GM12878 (cell line): ENCODE results near the gene AP4S1. TPM values are rescaled to one million over a fixed set of nuclear protein-coding genes. Genes with fewer than 3 reads are reported as not detected.

Experiments used
- ATAC-seq: fragments of 200-7000 bp; cut with Tn5 transposase; 3 replicates; pipeline ENCODE4 v1.9.1; 2020; ENCODE audit warnings: mild to moderate bottlenecking, moderate library complexity
- BruUV-seq: library from RNA; stranded (reverse); fragments of 400-500 nt; replicated peaks from 2 replicates; lab custom pipeline; 2021; lab: Mats Ljungman, UMichigan
- CTCF ChIA-PET: fragments of 300-600 bp; sonication (Branson Sonifier 250); formaldehyde crosslinking; extraction: SDS; loops from one replicate; lab custom pipeline; 2021; ENCODE audit warnings: inconsistent platforms; lab: Yijun Ruan, JAX
- POLR2A ChIA-PET: fragments of 350-600 bp; formaldehyde crosslinking; extraction: SDS; loops from one replicate; lab custom pipeline; 2021; ENCODE audit warnings: inconsistent platforms; lab: Charles Lee
- RAD21 ChIA-PET: fragments of 300-600 bp; sonication (Branson Sonifier 250); formaldehyde crosslinking; loops from one replicate; lab custom pipeline; 2023; ENCODE audit warnings: antibody characterized with exemption; ENCODE audit not compliant: unreplicated experiment; lab: Charles Lee
- SMC1A ChIA-PET: fragments of 300-600 bp; sonication (Branson Sonifier 250); formaldehyde crosslinking; loops from one replicate; lab custom pipeline; 2023; ENCODE audit not compliant: unreplicated experiment, uncharacterized antibody; lab: Charles Lee
- DNase-seq: peaks from one replicate; pipeline ENCODE4 v3.0.0-alpha.2; 2011; ENCODE audit warnings: low read depth, low spot score
- FAIRE-seq: peaks from 3 replicates; lab custom pipeline; 2011; peaks lifted over from hg19 to GRCh38; lab: Jason Lieb, UNC
- H2AFZ ChIP-seq: 2 replicates; pipeline ENCODE4 v1.6.0; 2011; ENCODE audit warnings: low read depth, low read length, control low read depth; ENCODE audit not compliant: control insufficient read depth
- H3K27ac ChIP-seq: 2 replicates; pipeline ENCODE4 v1.5.1; 2011; ENCODE audit warnings: control low read depth; ENCODE audit not compliant: control insufficient read depth, insufficient read depth
- H3K27me3 ChIP-seq, 2 experiments: replicated peaks in 1 of 2; 2 replicates each; pipeline versions ENCODE4 v1.6.0 to v1.6.1; 2011; ENCODE audit warnings: low read length in 1 of 2; ENCODE audit not compliant: control insufficient read depth in 2 of 2, insufficient read depth in 2 of 2
- H3K36me3 ChIP-seq, 2 experiments: 2 replicates each; pipeline ENCODE4 v1.5.1; 2011; ENCODE audit warnings: low read length in 1 of 2; ENCODE audit not compliant: control insufficient read depth in 2 of 2, insufficient read depth in 2 of 2
- H3K4me1 ChIP-seq: 2 replicates; pipeline ENCODE4 v1.6.1; 2011; ENCODE audit warnings: mild to moderate bottlenecking, low read length, moderate library complexity, mixed read lengths; ENCODE audit not compliant: control insufficient read depth, insufficient read depth
- H3K4me2 ChIP-seq: 2 replicates; pipeline ENCODE4 v1.6.0; 2011; ENCODE audit warnings: control low read depth; ENCODE audit not compliant: control insufficient read depth, insufficient read depth
- H3K4me3 ChIP-seq: fragments of 200-600 bp; sonication (generic); 2 replicates; pipeline ENCODE4 v1.5.1; 2016
- H3K79me2 ChIP-seq: 2 replicates; pipeline ENCODE4 v1.6.0; 2011; ENCODE audit warnings: low read length; ENCODE audit not compliant: control insufficient read depth, insufficient read depth
- H3K9ac ChIP-seq: 2 replicates; pipeline ENCODE4 v1.8.0; 2011; ENCODE audit warnings: low read length, control low read depth, mixed read lengths; ENCODE audit not compliant: control insufficient read depth, insufficient read depth
- H3K9me3 ChIP-seq: replicated peaks from 3 replicates; pipeline ENCODE4 v1.5.1; 2011; ENCODE audit warnings: mild to moderate bottlenecking, low read length; ENCODE audit not compliant: control insufficient read depth, insufficient read depth
- H4K20me1 ChIP-seq: 2 replicates; pipeline ENCODE4 v1.6.0; 2011; ENCODE audit not compliant: control insufficient read depth, insufficient read depth
- CBX3 ChIP-seq: fragments of 200-600 bp; sonication (generic); IDR thresholded peaks from 2 replicates; pipeline ENCODE4 v1.6.1; 2016; ENCODE audit warnings: low read depth, borderline replicate concordance
- HDAC6 ChIP-seq: fragments of 200-600 bp; sonication (generic); IDR thresholded peaks from one replicate; pipeline ENCODE4 v1.8.0; 2017; ENCODE audit warnings: antibody characterized with exemption; ENCODE audit not compliant: unreplicated experiment
- JUNB ChIP-seq: IDR thresholded peaks from 2 replicates; pipeline ENCODE4 v1.6.1; 2016; ENCODE audit warnings: antibody characterized with exemption, mild to moderate bottlenecking
- JUND ChIP-seq: IDR thresholded peaks from 2 replicates; pipeline ENCODE4 v1.6.1; 2012; ENCODE audit warnings: low read depth, mild to moderate bottlenecking, low read length, improper control_type of control experiment, moderate library complexity
- NFXL1 ChIP-seq: fragments of 450-650 bp; IDR thresholded peaks from 2 replicates; pipeline ENCODE4 v1.6.1; 2017; ENCODE audit warnings: antibody characterized with exemption, mild to moderate bottlenecking, borderline replicate concordance
- NRF1 ChIP-seq: conservative IDR thresholded peaks from 2 replicates; pipeline ENCODE4 v1.6.1; 2011; ENCODE audit warnings: mild to moderate bottlenecking, low read depth, low read length, improper control_type of control experiment
- PAX8 ChIP-seq: fragments of 450-650 bp; IDR thresholded peaks from 2 replicates; pipeline ENCODE4 v1.6.1; 2017; ENCODE audit warnings: mild to moderate bottlenecking, moderate library complexity
- TCF12 ChIP-seq: IDR thresholded peaks from 2 replicates; pipeline ENCODE4 v1.6.1; 2011; ENCODE audit warnings: low read depth, mild to moderate bottlenecking, low read length
- ZNF207 ChIP-seq: fragments of 450-650 bp; IDR thresholded peaks from 2 replicates; pipeline ENCODE4 v1.6.1; 2014; ENCODE audit warnings: antibody characterized with exemption, mild to moderate bottlenecking, borderline replicate concordance
- WGBS: methylation state at CpG from one replicate; pipeline ENCODE4 v1.1.6; 2016; ENCODE audit warnings: low lambda C conversion rate; ENCODE audit not compliant: insufficient replicate concordance, insufficient coverage; ENCODE audit errors: missing lambda C conversion rate; 5-methylcytosine and 5-hydroxymethylcytosine counted together
- in situ Hi-C: fragments of 300-500 bp; cut with MboI; formaldehyde crosslinking; loops from 9 replicates; pipeline ENCODE4 v1.14.3; 2018; ENCODE audit warnings: mixed read lengths
- intact Hi-C: fragments of 100-400 bp; cut with micrococcal nuclease; formaldehyde crosslinking; loops from one replicate; pipeline ENCODE4 v1.14.2; 2022; ENCODE audit not compliant: unreplicated experiment
- polyA plus RNA-seq, 11 experiments: library from polyadenylated mRNA; depleted of rRNA in 4 of 11; unstranded in 6 of 11; stranded (reverse) in 5 of 11; fragments of >200 nt; fragmentation: Nextera tagmentation in 4 of 11; fragmentation: Illumina TruSeq in 1 of 11; extraction: Ambion mirVana in 4 of 11; extraction: Trizol in 1 of 11; gene quantifications; 1 replicate in 1 of 11; 2 replicates in 10 of 11; pipeline versions ENCODE4 v1.2.1 to v1.2.3, GENCODE V29; 2011 to 2016; ENCODE audit warnings: inconsistent platforms in 2 of 11, missing spikeins in 2 of 11, low read depth in 1 of 11
- total RNA-seq, 4 experiments: library from RNA; depleted of rRNA in 3 of 4; stranded (reverse); fragments of >200 nt in 3 of 4; fragmentation: Illumina TruSeq in 1 of 4; extraction: Trizol in 1 of 4; gene quantifications; 2 replicates each; pipeline versions ENCODE4 v1.2.1 to v1.2.3, GENCODE V29; 2013 to 2021
- TF ChIP-seq, protein P1 (sequence below): fragments of 450-650 bp; IDR thresholded peaks from 2 replicates; pipeline ENCODE4 v1.6.1; 2014; ENCODE audit warnings: mild to moderate bottlenecking

Gene AP4S1
- total and polyA plus RNA-seq, 10 of the 15 experiments (the other 5 are each of a cell fraction or from before 2014, with no cell fraction given) = 3.6 to 9.0 (median 5.7) TPM

DNA sequence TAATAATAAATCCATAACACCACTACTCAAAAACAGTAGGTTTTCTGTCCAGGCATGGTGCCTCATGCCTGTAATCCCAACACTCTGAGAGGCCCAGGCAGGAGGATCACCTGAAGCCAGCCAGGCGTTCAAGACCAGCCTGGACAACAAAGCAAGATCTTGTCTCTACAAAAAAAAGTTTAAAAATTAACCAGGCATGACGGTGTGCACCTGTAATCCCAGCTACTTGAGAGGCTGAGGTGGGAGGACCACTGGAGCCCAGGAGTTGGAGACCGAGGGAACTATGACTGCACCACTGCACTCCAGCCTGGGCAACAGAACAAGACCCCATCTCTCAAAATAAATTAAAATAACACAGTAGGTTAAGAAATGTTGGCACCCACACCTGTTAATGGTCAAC lies 44.5 kb upstream of the AP4S1 start:
- DNase-seq (no peak), FAIRE-seq (no peak), ATAC-seq (peak; percentile 52)
- Histone ChIP-seq H3K9ac (no peak overlapping the region), H3K27me3 (no peaks in the 10 kb centered on the region), H3K36me3 (no peaks in the 10 kb centered on the region), H3K4me1 (0 out of 2 replicates have a peak, but pooled peaks cover 3% of the 10 kb centered on the region), H3K27ac (no peak overlapping the region), H3K4me3 (no peak overlapping the region), H4K20me1 (no peaks in the 10 kb centered on the region), H3K4me2 (no peak overlapping the region), H3K79me2 (peaks cover 24% of the 10 kb centered on the region), H2AFZ (no peak overlapping the region), H3K9me3 (no peaks in the 10 kb centered on the region; the same call in 1 of the 3 replicates)
- in situ Hi-C loops = loop anchor here (5.0 kb wide), 1 partner anchor 101 kb away; no protein-coding TSS in a partner anchor
- ChIA-PET SMC1A (interaction anchor here (0.6 to 3.8 kb wide), 15 partner anchors 12 to 443 kb away, joined by 3 to 23 read pairs (median 3); no protein-coding TSS in a partner anchor), POLR2A (no interaction called here), RAD21 (interaction anchor here (0.8 to 5.1 kb wide), 9 partner anchors 11 to 119 kb away, joined by 3 to 41 read pairs (median 4); no protein-coding TSS in a partner anchor), CTCF (interaction anchor here (0.6 to 8.1 kb wide), 19 partner anchors 11 to 1507 kb away, joined by 3 to 97 read pairs (median 4); partner anchors contain the start of genes AP4S1 and STRN3)
- no TSS peak for BruUV-seq
- intact Hi-C loops = loop anchor here (1.0 kb wide), 1 partner anchor 101 kb away; no protein-coding TSS in a partner anchor
- TF ChIP-seq JUNB (no peak), NRF1 (no peak), TCF12 (no peak), HDAC6 (no peak), CBX3 (no peak), PAX8 (no peak), JUND (no peak), NFXL1 (no peak), ZNF207 (no peak)
- TF ChIP-seq, protein P1, sequence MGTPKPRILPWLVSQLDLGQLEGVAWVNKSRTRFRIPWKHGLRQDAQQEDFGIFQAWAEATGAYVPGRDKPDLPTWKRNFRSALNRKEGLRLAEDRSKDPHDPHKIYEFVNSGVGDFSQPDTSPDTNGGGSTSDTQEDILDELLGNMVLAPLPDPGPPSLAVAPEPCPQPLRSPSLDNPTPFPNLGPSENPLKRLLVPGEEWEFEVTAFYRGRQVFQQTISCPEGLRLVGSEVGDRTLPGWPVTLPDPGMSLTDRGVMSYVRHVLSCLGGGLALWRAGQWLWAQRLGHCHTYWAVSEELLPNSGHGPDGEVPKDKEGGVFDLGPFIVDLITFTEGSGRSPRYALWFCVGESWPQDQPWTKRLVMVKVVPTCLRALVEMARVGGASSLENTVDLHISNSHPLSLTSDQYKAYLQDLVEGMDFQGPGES = no peak
- 12% methylated on average over 3 of the region's 3 CpGs for WGBS
